Neural progenitor cell (in vitro differentiated cells): ENCODE results near the gene DIS3L2. TPM values are rescaled to one million over a fixed set of nuclear protein-coding genes. Genes with fewer than 3 reads are reported as not detected.

Experiments
- DNase-seq: peaks from one replicate; pipeline ENCODE4 v3.0.0-alpha.2; 2016; ENCODE audit warnings: low spot score
- H2AFZ ChIP-seq: fragments of 200-600 bp; sonication (generic); replicated peaks from 2 replicates; pipeline ENCODE4 v1.6.1; 2016; ENCODE audit warnings: antibody characterized with exemption
- H3F3A ChIP-seq: fragments of 200-600 bp; sonication (generic); 2 replicates; pipeline ENCODE4 v1.6.1; 2016; ENCODE audit warnings: antibody characterized with exemption, low read depth
- H3K27ac ChIP-seq: fragments of 200-600 bp; sonication (generic); 2 replicates; pipeline ENCODE4 v1.5.1; 2016; ENCODE audit warnings: mild to moderate bottlenecking
- H3K27me3 ChIP-seq: fragments of 200-600 bp; sonication (generic); 2 replicates; pipeline ENCODE4 v1.6.1; 2016; ENCODE audit warnings: mild to moderate bottlenecking, moderate library complexity
- H3K36me3 ChIP-seq: fragments of 200-600 bp; sonication (generic); 2 replicates; pipeline ENCODE4 v1.5.1; 2016
- H3K4me1 ChIP-seq: fragments of 200-600 bp; sonication (generic); 2 replicates; pipeline ENCODE4 v1.6.1; 2016; ENCODE audit warnings: mixed run types
- H3K4me2 ChIP-seq: fragments of 200-600 bp; sonication (generic); 2 replicates; pipeline ENCODE4 v1.6.1; 2016
- H3K4me3 ChIP-seq: fragments of 200-600 bp; sonication (generic); 2 replicates; pipeline ENCODE4 v1.5.1; 2016
- H3K79me2 ChIP-seq: fragments of 200-600 bp; sonication (generic); 2 replicates; pipeline ENCODE4 v1.6.1; 2016; ENCODE audit warnings: low read depth
- H3K9ac ChIP-seq: fragments of 200-600 bp; sonication (generic); 2 replicates; pipeline ENCODE4 v1.6.1; 2016
- H3K9me3 ChIP-seq: fragments of 200-600 bp; sonication (generic); 2 replicates; pipeline ENCODE4 v1.5.1; 2016; ENCODE audit warnings: low read depth
- H4K20me1 ChIP-seq: fragments of 200-600 bp; sonication (generic); 2 replicates; pipeline ENCODE4 v1.6.1; 2016; ENCODE audit warnings: low read depth
- H3K27ac Mint-ChIP-seq: 3 replicates; pipeline ENCODE4 v1.8.0; 2021; ENCODE audit warnings: mixed read lengths
- H3K27me3 Mint-ChIP-seq: 2 replicates; pipeline ENCODE4 v1.8.0; 2022; ENCODE audit warnings: low read depth, mild to moderate bottlenecking, inconsistent platforms, moderate library complexity, mixed read lengths; ENCODE audit not compliant: insufficient read depth
- H3K36me3 Mint-ChIP-seq: 3 replicates; pipeline ENCODE4 v1.8.0; 2021; ENCODE audit warnings: mixed read lengths
- H3K4me1 Mint-ChIP-seq: 3 replicates; pipeline ENCODE4 v1.8.0; 2021; ENCODE audit warnings: mixed read lengths
- H3K4me3 Mint-ChIP-seq: 3 replicates; pipeline ENCODE4 v1.8.0; 2021; ENCODE audit warnings: mild to moderate bottlenecking, moderate library complexity, mixed read lengths
- H3K9me3 Mint-ChIP-seq: 3 replicates; pipeline ENCODE4 v1.8.0; 2020; ENCODE audit warnings: mixed read lengths
- CTCF ChIP-seq: fragments of 200-600 bp; sonication (generic); IDR thresholded peaks from 2 replicates; pipeline ENCODE4 v1.5.1; 2017; ENCODE audit warnings: antibody characterized with exemption, mild to moderate bottlenecking
- EZH2 ChIP-seq: fragments of 200-600 bp; sonication (generic); IDR thresholded peaks from 2 replicates; pipeline ENCODE4 v1.6.1; 2017; ENCODE audit warnings: antibody characterized with exemption, mild to moderate bottlenecking, moderate library complexity
- EZH2phosphoT487 ChIP-seq: fragments of 200-600 bp; sonication (generic); IDR thresholded peaks from 2 replicates; pipeline ENCODE4 v1.6.1; 2017; ENCODE audit warnings: antibody characterized with exemption
- total RNA-seq: library from RNA; depleted of rRNA; stranded (reverse); fragments of >200 nt; gene quantifications from 2 replicates; pipeline ENCODE4 v1.2.3, GENCODE V29; 2015; ENCODE audit warnings: low replicate concordance

Gene DIS3L2
- total RNA-seq, 1 donor from 2014 or later = 23.2 TPM

- H2AFZ ChIP-seq = no peak overlapping the region
- Mint-ChIP-seq H3K4me3 (no peak overlapping the region), H3K27ac (no peak overlapping the region), H3K4me1 (no peaks in the 10 kb centered on the region), H3K36me3 (peaks cover 13% of the 10 kb centered on the region), H3K9me3 (no peaks in the 10 kb centered on the region), H3K27me3 (peaks cover under 1% of the 10 kb centered on the region)
- no peaks in the 10 kb centered on the region for H3K9me3 ChIP-seq
- no peak overlapping the region for H3K27ac ChIP-seq
- no peaks in the 10 kb centered on the region for H3K36me3 ChIP-seq
- H3K4me1 ChIP-seq = no peaks in the 10 kb centered on the region
- no peak overlapping the region for H3K4me3 ChIP-seq
- no peak overlapping the region for H3K4me2 ChIP-seq
- H3F3A ChIP-seq = no peaks in the 10 kb centered on the region
- H4K20me1 ChIP-seq = peaks cover 3% of the 10 kb centered on the region
- no peak for DNase-seq
- H3K79me2 ChIP-seq = no peaks in the 10 kb centered on the region
- TF ChIP-seq CTCF = no peak
- no peak for TF ChIP-seq EZH2phosphoT487
- no peak for TF ChIP-seq EZH2
- H3K9ac ChIP-seq = no peak overlapping the region
- H3K27me3 ChIP-seq = no peaks in the 10 kb centered on the region
These were observed 168.0 kb downstream of the DIS3L2 start for GRCh38 chr2:232129483-232129882.

GRCh38 chr2:232132181-232132580 lies 170.7 kb downstream of the DIS3L2 start:
- H3K4me1 ChIP-seq = no peaks in the 10 kb centered on the region
- no peak overlapping the region for H3K4me3 Mint-ChIP-seq
- peaks cover 2% of the 10 kb centered on the region for H3K27me3 Mint-ChIP-seq
- H3K79me2 ChIP-seq = no peaks in the 10 kb centered on the region
- no peak overlapping the region for H2AFZ ChIP-seq
- H3K4me3 ChIP-seq = no peak overlapping the region
- H3K9me3 Mint-ChIP-seq = no peaks in the 10 kb centered on the region
- no peaks in the 10 kb centered on the region for H3F3A ChIP-seq
- H3K27ac ChIP-seq = no peak overlapping the region
- H3K36me3 ChIP-seq = no peaks in the 10 kb centered on the region
- H3K27me3 ChIP-seq = no peaks in the 10 kb centered on the region
- peaks cover 11% of the 10 kb centered on the region for H3K36me3 Mint-ChIP-seq
- no peaks in the 10 kb centered on the region for H3K9me3 ChIP-seq
- H4K20me1 ChIP-seq = peaks cover 3% of the 10 kb centered on the region
- H3K4me1 Mint-ChIP-seq = no peaks in the 10 kb centered on the region
- no peak overlapping the region for H3K27ac Mint-ChIP-seq
- TF ChIP-seq EZH2phosphoT487 (no peak), CTCF (no peak), EZH2 (no peak)
- DNase-seq = no peak
- H3K9ac ChIP-seq = no peak overlapping the region
- no peak overlapping the region for H3K4me2 ChIP-seq

- no peaks in the 10 kb centered on the region for H3K36me3 ChIP-seq
- H3K36me3 Mint-ChIP-seq = peaks cover 11% of the 10 kb centered on the region
- H3K27me3 Mint-ChIP-seq = peaks cover 2% of the 10 kb centered on the region
- H3K4me3 ChIP-seq = no peak overlapping the region
- H3K9me3 Mint-ChIP-seq = no peaks in the 10 kb centered on the region
- H3F3A ChIP-seq = no peaks in the 10 kb centered on the region
- H3K9me3 ChIP-seq = no peaks in the 10 kb centered on the region
- no peak overlapping the region for H3K4me2 ChIP-seq
- peaks cover 3% of the 10 kb centered on the region for H4K20me1 ChIP-seq
- H3K27ac ChIP-seq = no peak overlapping the region
- TF ChIP-seq EZH2 = no peak
- TF ChIP-seq CTCF = peak; percentile 10
- no peak overlapping the region for H3K27ac Mint-ChIP-seq
- no peaks in the 10 kb centered on the region for H3K27me3 ChIP-seq
- no peaks in the 10 kb centered on the region for H3K4me1 ChIP-seq
- H3K79me2 ChIP-seq = no peaks in the 10 kb centered on the region
- no peak overlapping the region for H3K9ac ChIP-seq
- peak; percentile 13 for DNase-seq
- H3K4me1 Mint-ChIP-seq = no peaks in the 10 kb centered on the region
- H2AFZ ChIP-seq = no peak overlapping the region
- H3K4me3 Mint-ChIP-seq = no peak overlapping the region
These were observed 171.6 kb downstream of the DIS3L2 start for GRCh38 chr2:232133078-232133477.

- Histone ChIP-seq H3K36me3 (no peaks in the 10 kb centered on the region), H3F3A (no peaks in the 10 kb centered on the region), H3K4me2 (no peak overlapping the region), H3K9me3 (no peaks in the 10 kb centered on the region), H3K27ac (no peak overlapping the region), H3K4me3 (no peak overlapping the region), H2AFZ (no peak overlapping the region), H3K27me3 (no peaks in the 10 kb centered on the region), H3K79me2 (no peaks in the 10 kb centered on the region), H3K4me1 (no peaks in the 10 kb centered on the region), H3K9ac (no peak overlapping the region), H4K20me1 (no peaks in the 10 kb centered on the region)
- Mint-ChIP-seq H3K27ac (no peak overlapping the region), H3K4me1 (no peaks in the 10 kb centered on the region), H3K9me3 (no peaks in the 10 kb centered on the region), H3K4me3 (no peak overlapping the region), H3K36me3 (peaks cover 11% of the 10 kb centered on the region), H3K27me3 (peaks cover 4% of the 10 kb centered on the region)
- no peak for TF ChIP-seq CTCF
- TF ChIP-seq EZH2 = no peak
- TF ChIP-seq EZH2phosphoT487 = no peak
- DNase-seq = no peak
These were observed 173.4 kb downstream of the DIS3L2 start for GRCh38 chr2:232134939-232135338.
